Measurements from ENCODE around the gene DOC2B.

DNA sequence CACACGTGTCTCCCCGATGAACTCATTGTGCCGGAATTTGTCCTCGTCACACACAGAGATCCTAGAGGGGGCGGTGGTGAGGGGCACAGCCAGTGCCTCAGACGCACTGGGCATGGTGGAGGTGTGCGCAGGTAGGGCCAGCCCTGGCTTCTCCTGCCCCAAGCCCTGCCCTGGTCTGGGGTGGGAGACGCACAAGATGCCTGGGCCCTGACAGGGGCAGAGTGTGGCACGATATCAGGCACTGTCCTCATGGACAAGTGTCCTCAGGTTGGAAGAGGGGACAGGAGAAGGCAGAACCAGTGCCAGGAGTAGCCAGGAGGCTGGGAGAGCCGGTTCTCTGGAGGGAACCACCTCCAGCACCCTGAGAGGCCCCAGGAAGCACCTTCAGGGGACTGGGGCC lies 20.0 kb downstream of the DOC2B start:
- TF ChIP-seq, protein P1, sequence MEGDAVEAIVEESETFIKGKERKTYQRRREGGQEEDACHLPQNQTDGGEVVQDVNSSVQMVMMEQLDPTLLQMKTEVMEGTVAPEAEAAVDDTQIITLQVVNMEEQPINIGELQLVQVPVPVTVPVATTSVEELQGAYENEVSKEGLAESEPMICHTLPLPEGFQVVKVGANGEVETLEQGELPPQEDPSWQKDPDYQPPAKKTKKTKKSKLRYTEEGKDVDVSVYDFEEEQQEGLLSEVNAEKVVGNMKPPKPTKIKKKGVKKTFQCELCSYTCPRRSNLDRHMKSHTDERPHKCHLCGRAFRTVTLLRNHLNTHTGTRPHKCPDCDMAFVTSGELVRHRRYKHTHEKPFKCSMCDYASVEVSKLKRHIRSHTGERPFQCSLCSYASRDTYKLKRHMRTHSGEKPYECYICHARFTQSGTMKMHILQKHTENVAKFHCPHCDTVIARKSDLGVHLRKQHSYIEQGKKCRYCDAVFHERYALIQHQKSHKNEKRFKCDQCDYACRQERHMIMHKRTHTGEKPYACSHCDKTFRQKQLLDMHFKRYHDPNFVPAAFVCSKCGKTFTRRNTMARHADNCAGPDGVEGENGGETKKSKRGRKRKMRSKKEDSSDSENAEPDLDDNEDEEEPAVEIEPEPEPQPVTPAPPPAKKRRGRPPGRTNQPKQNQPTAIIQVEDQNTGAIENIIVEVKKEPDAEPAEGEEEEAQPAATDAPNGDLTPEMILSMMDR (IDR thresholded peaks at IDR 0.05), result no peak
- TF ChIP-seq POLR2A (IDR thresholded peaks at IDR 0.05), result no peak
